GM23338 (cell line): ENCODE results near the gene SMYD3. TPM values are rescaled to one million over a fixed set of nuclear protein-coding genes. Genes with fewer than 3 reads are reported as not detected.

Source experiments
- ATAC-seq: fragments of 200-7000 bp; cut with Tn5 transposase; 3 replicates; pipeline ENCODE4 v1.9.1; 2020
- DNase-seq: peaks from one replicate; pipeline ENCODE4 v3.0.0-alpha.2; 2015; ENCODE audit warnings: low spot score
- H2AFZ ChIP-seq: fragments of 200-600 bp; sonication (generic); 2 replicates; pipeline ENCODE4 v1.8.0; 2016; ENCODE audit warnings: antibody characterized with exemption, mild to moderate bottlenecking, moderate library complexity
- H3F3A ChIP-seq: fragments of 200-600 bp; sonication (generic); replicated peaks from 2 replicates; pipeline ENCODE4 v1.8.0; 2017; ENCODE audit warnings: antibody characterized with exemption, mixed run types, low read depth
- H3K27ac ChIP-seq: fragments of 200-600 bp; sonication (generic); 2 replicates; pipeline ENCODE4 v1.6.1; 2016; ENCODE audit warnings: low read depth
- H3K27me3 ChIP-seq: fragments of 200-600 bp; sonication (generic); 2 replicates; pipeline ENCODE4 v1.8.0; 2016; ENCODE audit warnings: mild to moderate bottlenecking, mixed run types, moderate library complexity; ENCODE audit not compliant: insufficient read depth
- H3K36me3 ChIP-seq: fragments of 200-600 bp; sonication (generic); 2 replicates; pipeline ENCODE4 v1.8.0; 2016; ENCODE audit warnings: mild to moderate bottlenecking; ENCODE audit not compliant: insufficient read depth
- H3K4me1 ChIP-seq: fragments of 200-600 bp; sonication (generic); 2 replicates; pipeline ENCODE4 v1.8.0; 2016; ENCODE audit warnings: mild to moderate bottlenecking, moderate library complexity; ENCODE audit not compliant: insufficient read depth
- H3K4me2 ChIP-seq: fragments of 200-600 bp; sonication (generic); 2 replicates; pipeline ENCODE4 v1.7.1; 2017; ENCODE audit warnings: mixed run types
- H3K4me3 ChIP-seq: fragments of 200-600 bp; sonication (generic); 2 replicates; pipeline ENCODE4 v1.6.1; 2016; ENCODE audit warnings: mixed run types
- H3K79me2 ChIP-seq: fragments of 200-600 bp; sonication (generic); replicated peaks from 2 replicates; pipeline ENCODE4 v1.8.0; 2017; ENCODE audit warnings: mild to moderate bottlenecking; ENCODE audit not compliant: insufficient read depth
- H3K9me2 ChIP-seq: fragments of 200-600 bp; sonication (generic); 2 replicates; pipeline ENCODE4 v1.8.0; 2017; ENCODE audit not compliant: insufficient read depth
- H4K20me1 ChIP-seq: fragments of 200-600 bp; sonication (generic); replicated peaks from 2 replicates; pipeline ENCODE4 v1.8.0; 2017; ENCODE audit warnings: mild to moderate bottlenecking; ENCODE audit not compliant: insufficient read depth
- H3K27ac Mint-ChIP-seq: 2 replicates; pipeline ENCODE4 v1.8.0; 2020; ENCODE audit warnings: inconsistent platforms, mild to moderate bottlenecking, moderate library complexity, mixed read lengths
- H3K27me3 Mint-ChIP-seq: 3 replicates; pipeline ENCODE4 v1.8.0; 2022; ENCODE audit warnings: low read depth, mild to moderate bottlenecking, moderate library complexity, mixed read lengths, inconsistent platforms; ENCODE audit not compliant: insufficient read depth, poor library complexity
- H3K36me3 Mint-ChIP-seq: 3 replicates; pipeline ENCODE4 v1.8.0; 2021; ENCODE audit warnings: low read depth, mild to moderate bottlenecking, inconsistent platforms, moderate library complexity, mixed read lengths
- H3K4me1 Mint-ChIP-seq: 3 replicates; pipeline ENCODE4 v1.8.0; 2020; ENCODE audit warnings: mild to moderate bottlenecking, inconsistent platforms, mixed read lengths
- H3K4me3 Mint-ChIP-seq: 3 replicates; pipeline ENCODE4 v1.8.0; 2021; ENCODE audit warnings: moderate library complexity, mild to moderate bottlenecking, inconsistent platforms, mixed read lengths
- H3K9me3 Mint-ChIP-seq: 3 replicates; pipeline ENCODE4 v1.8.0; 2020; ENCODE audit warnings: moderate library complexity, mild to moderate bottlenecking, inconsistent platforms, mixed read lengths
- CREB1 ChIP-seq: fragments of 250-450 bp; sonication (Bioruptor Pico); IDR thresholded peaks from 2 replicates; pipeline ENCODE4 v1.5.0; 2020; ENCODE audit warnings: low read depth, mild to moderate bottlenecking, moderate library complexity
- EZH2 ChIP-seq: fragments of 200-600 bp; sonication (generic); IDR thresholded peaks from one replicate; pipeline ENCODE4 v1.8.0; 2017; ENCODE audit warnings: antibody characterized with exemption, mild to moderate bottlenecking, low read depth; ENCODE audit not compliant: unreplicated experiment
- EZH2phosphoT487 ChIP-seq: fragments of 200-600 bp; sonication (generic); IDR thresholded peaks from one replicate; pipeline ENCODE4 v1.8.1; 2018; ENCODE audit warnings: antibody characterized with exemption; ENCODE audit not compliant: unreplicated experiment
- JUNB ChIP-seq: IDR thresholded peaks from one replicate; pipeline ENCODE4 v1.6.1; 2016; ENCODE audit warnings: antibody characterized with exemption; ENCODE audit not compliant: unreplicated experiment
- STAT1 ChIP-seq: IDR thresholded peaks from one replicate; pipeline ENCODE4 v1.6.1; 2016; ENCODE audit warnings: antibody characterized with exemption; ENCODE audit not compliant: unreplicated experiment
- ZNF331 ChIP-seq: fragments of 250-450 bp; sonication (Bioruptor Pico); IDR thresholded peaks from 2 replicates; pipeline ENCODE4 v1.5.0; 2020; ENCODE audit warnings: low read depth, mild to moderate bottlenecking, moderate library complexity
- polyA plus RNA-seq: library from polyadenylated mRNA; unstranded; fragments of >200 nt; fragmentation: Nextera tagmentation; extraction: Ambion mirVana; gene quantifications from 2 replicates; pipeline ENCODE4 v1.2.1, GENCODE V29; 2016
- total RNA-seq: library from RNA; depleted of rRNA; stranded (reverse); fragments of >200 nt; shearing (Covaris generic); gene quantifications from 2 replicates; pipeline ENCODE4 v1.2.3, GENCODE V29; 2014
- TF ChIP-seq, protein P1 (sequence below): IDR thresholded peaks from 2 replicates; pipeline ENCODE4 v1.6.1; 2016; ENCODE audit warnings: antibody characterized with exemption
- TF ChIP-seq, protein P2 (sequence below): IDR thresholded peaks from one replicate; pipeline ENCODE4 v1.6.1; 2018; ENCODE audit warnings: antibody characterized with exemption; ENCODE audit not compliant: unreplicated experiment
- TF ChIP-seq, protein P3 (sequence below): fragments of 250-450 bp; sonication (Bioruptor Pico); IDR thresholded peaks from 2 replicates; pipeline ENCODE4 v1.5.0; 2020; ENCODE audit warnings: mild to moderate bottlenecking, moderate library complexity
- TF ChIP-seq, protein P4 (sequence below), 2 experiments: fragments of 200-600 bp in 1 of 2; sonication (generic) in 1 of 2; conservative IDR thresholded peaks; 2 replicates each; pipeline versions ENCODE4 v1.5.1 to v1.6.1; 2016 to 2017; ENCODE audit warnings: antibody characterized with exemption in 2 of 2, low read depth in 2 of 2, mild to moderate bottlenecking in 2 of 2, moderate library complexity in 1 of 2

SMYD3 gene
- total and polyA plus RNA-seq, 2 experiments from 2014 or later, result 31.8 to 34.4 TPM

DNA sequence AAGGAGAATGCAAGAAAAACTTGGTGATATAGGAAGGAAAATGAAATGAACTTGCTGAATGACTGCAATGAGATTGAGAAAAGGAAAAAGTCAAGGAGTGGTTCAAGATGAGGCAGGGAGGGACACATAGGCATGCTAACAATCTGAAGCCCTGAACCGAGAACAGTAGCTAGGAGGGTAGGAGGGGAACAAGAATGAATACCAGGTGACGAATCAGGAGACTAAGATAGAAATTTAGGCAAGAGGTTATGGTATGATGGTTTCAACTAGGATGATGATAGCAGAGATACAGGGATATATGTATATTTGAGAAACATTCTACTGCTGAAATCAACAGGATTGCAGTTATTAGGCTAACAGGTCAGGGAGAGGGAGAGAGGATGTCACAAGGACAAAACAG lies 44.1 kb downstream of the SMYD3 start:
- H3K27ac Mint-ChIP-seq, result 0 out of 2 replicates have a peak overlapping the region, but pooled peaks have one; percentile 38
- Histone ChIP-seq H3K79me2 (0 out of 2 replicates have a peak, but pooled peaks cover 8% of the 10 kb centered on the region), H2AFZ (no peak overlapping the region), H3K4me1 (no peaks in the 10 kb centered on the region), H3K27ac (0 out of 2 replicates have a peak overlapping the region, but pooled peaks have one; percentile 15), H4K20me1 (no peaks in the 10 kb centered on the region), H3K4me2 (no peak overlapping the region), H3K27me3 (no peaks in the 10 kb centered on the region), H3K36me3 (no peaks in the 10 kb centered on the region), H3K4me3 (no peak overlapping the region), H3F3A (no peaks in the 10 kb centered on the region), H3K9me2 (no peaks in the 10 kb centered on the region)
- H3K4me3 Mint-ChIP-seq, result no peak overlapping the region
- H3K4me1 Mint-ChIP-seq, result peaks cover 5% of the 10 kb centered on the region; the same call in 2 of the 3 replicates
- no peak for DNase-seq
- peaks cover 6% of the 10 kb centered on the region for H3K27me3 Mint-ChIP-seq
- H3K36me3 Mint-ChIP-seq, result no peaks in the 10 kb centered on the region
- ATAC-seq, result no peak
- TF ChIP-seq, protein P1, sequence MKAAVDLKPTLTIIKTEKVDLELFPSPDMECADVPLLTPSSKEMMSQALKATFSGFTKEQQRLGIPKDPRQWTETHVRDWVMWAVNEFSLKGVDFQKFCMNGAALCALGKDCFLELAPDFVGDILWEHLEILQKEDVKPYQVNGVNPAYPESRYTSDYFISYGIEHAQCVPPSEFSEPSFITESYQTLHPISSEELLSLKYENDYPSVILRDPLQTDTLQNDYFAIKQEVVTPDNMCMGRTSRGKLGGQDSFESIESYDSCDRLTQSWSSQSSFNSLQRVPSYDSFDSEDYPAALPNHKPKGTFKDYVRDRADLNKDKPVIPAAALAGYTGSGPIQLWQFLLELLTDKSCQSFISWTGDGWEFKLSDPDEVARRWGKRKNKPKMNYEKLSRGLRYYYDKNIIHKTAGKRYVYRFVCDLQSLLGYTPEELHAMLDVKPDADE, result no peak
- no peak for TF ChIP-seq STAT1
- no peak for TF ChIP-seq ZNF331 (CRISPR knock-in tag)
- TF ChIP-seq JUNB, result no peak
- no peak for TF ChIP-seq EZH2
- TF ChIP-seq, protein P2, sequence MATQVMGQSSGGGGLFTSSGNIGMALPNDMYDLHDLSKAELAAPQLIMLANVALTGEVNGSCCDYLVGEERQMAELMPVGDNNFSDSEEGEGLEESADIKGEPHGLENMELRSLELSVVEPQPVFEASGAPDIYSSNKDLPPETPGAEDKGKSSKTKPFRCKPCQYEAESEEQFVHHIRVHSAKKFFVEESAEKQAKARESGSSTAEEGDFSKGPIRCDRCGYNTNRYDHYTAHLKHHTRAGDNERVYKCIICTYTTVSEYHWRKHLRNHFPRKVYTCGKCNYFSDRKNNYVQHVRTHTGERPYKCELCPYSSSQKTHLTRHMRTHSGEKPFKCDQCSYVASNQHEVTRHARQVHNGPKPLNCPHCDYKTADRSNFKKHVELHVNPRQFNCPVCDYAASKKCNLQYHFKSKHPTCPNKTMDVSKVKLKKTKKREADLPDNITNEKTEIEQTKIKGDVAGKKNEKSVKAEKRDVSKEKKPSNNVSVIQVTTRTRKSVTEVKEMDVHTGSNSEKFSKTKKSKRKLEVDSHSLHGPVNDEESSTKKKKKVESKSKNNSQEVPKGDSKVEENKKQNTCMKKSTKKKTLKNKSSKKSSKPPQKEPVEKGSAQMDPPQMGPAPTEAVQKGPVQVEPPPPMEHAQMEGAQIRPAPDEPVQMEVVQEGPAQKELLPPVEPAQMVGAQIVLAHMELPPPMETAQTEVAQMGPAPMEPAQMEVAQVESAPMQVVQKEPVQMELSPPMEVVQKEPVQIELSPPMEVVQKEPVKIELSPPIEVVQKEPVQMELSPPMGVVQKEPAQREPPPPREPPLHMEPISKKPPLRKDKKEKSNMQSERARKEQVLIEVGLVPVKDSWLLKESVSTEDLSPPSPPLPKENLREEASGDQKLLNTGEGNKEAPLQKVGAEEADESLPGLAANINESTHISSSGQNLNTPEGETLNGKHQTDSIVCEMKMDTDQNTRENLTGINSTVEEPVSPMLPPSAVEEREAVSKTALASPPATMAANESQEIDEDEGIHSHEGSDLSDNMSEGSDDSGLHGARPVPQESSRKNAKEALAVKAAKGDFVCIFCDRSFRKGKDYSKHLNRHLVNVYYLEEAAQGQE, result no peak
- TF ChIP-seq, protein P3, sequence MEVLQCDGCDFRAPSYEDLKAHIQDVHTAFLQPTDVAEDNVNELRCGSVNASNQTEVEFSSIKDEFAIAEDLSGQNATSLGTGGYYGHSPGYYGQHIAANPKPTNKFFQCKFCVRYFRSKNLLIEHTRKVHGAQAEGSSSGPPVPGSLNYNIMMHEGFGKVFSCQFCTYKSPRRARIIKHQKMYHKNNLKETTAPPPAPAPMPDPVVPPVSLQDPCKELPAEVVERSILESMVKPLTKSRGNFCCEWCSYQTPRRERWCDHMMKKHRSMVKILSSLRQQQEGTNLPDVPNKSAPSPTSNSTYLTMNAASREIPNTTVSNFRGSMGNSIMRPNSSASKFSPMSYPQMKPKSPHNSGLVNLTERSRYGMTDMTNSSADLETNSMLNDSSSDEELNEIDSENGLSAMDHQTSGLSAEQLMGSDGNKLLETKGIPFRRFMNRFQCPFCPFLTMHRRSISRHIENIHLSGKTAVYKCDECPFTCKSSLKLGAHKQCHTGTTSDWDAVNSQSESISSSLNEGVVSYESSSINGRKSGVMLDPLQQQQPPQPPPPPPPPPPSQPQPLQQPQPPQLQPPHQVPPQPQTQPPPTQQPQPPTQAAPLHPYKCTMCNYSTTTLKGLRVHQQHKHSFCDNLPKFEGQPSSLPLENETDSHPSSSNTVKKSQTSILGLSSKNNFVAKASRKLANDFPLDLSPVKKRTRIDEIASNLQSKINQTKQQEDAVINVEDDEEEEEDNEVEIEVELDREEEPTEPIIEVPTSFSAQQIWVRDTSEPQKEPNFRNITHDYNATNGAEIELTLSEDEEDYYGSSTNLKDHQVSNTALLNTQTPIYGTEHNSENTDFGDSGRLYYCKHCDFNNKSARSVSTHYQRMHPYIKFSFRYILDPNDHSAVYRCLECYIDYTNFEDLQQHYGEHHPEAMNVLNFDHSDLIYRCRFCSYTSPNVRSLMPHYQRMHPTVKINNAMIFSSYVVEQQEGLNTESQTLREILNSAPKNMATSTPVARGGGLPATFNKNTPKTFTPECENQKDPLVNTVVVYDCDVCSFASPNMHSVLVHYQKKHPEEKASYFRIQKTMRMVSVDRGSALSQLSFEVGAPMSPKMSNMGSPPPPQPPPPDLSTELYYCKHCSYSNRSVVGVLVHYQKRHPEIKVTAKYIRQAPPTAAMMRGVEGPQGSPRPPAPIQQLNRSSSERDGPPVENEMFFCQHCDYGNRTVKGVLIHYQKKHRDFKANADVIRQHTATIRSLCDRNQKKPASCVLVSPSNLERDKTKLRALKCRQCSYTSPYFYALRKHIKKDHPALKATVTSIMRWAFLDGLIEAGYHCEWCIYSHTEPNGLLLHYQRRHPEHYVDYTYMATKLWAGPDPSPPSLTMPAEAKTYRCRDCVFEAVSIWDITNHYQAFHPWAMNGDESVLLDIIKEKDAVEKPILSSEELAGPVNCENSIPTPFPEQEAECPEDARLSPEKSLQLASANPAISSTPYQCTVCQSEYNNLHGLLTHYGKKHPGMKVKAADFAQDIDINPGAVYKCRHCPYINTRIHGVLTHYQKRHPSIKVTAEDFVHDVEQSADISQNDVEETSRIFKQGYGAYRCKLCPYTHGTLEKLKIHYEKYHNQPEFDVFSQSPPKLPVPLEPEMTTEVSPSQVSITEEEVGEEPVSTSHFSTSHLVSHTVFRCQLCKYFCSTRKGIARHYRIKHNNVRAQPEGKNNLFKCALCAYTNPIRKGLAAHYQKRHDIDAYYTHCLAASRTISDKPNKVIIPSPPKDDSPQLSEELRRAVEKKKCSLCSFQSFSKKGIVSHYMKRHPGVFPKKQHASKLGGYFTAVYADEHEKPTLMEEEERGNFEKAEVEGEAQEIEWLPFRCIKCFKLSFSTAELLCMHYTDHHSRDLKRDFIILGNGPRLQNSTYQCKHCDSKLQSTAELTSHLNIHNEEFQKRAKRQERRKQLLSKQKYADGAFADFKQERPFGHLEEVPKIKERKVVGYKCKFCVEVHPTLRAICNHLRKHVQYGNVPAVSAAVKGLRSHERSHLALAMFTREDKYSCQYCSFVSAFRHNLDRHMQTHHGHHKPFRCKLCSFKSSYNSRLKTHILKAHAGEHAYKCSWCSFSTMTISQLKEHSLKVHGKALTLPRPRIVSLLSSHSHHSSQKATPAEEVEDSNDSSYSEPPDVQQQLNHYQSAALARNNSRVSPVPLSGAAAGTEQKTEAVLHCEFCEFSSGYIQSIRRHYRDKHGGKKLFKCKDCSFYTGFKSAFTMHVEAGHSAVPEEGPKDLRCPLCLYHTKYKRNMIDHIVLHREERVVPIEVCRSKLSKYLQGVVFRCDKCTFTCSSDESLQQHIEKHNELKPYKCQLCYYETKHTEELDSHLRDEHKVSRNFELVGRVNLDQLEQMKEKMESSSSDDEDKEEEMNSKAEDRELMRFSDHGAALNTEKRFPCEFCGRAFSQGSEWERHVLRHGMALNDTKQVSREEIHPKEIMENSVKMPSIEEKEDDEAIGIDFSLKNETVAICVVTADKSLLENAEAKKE (CRISPR knock-in tag), result no peak
- no peak for TF ChIP-seq EZH2phosphoT487
- TF ChIP-seq CREB1 (CRISPR knock-in tag), result no peak
- TF ChIP-seq, protein P4, sequence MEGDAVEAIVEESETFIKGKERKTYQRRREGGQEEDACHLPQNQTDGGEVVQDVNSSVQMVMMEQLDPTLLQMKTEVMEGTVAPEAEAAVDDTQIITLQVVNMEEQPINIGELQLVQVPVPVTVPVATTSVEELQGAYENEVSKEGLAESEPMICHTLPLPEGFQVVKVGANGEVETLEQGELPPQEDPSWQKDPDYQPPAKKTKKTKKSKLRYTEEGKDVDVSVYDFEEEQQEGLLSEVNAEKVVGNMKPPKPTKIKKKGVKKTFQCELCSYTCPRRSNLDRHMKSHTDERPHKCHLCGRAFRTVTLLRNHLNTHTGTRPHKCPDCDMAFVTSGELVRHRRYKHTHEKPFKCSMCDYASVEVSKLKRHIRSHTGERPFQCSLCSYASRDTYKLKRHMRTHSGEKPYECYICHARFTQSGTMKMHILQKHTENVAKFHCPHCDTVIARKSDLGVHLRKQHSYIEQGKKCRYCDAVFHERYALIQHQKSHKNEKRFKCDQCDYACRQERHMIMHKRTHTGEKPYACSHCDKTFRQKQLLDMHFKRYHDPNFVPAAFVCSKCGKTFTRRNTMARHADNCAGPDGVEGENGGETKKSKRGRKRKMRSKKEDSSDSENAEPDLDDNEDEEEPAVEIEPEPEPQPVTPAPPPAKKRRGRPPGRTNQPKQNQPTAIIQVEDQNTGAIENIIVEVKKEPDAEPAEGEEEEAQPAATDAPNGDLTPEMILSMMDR (conservative IDR thresholded peaks at IDR 0.05; ENCODE audit: low read depth in 2 of 2), result no peak
- H3K9me3 Mint-ChIP-seq, result no peaks in the 10 kb centered on the region
